HEK293T (cell line): Measurements from ENCODE around the gene IL13RA2.

Experiments used
- LEF1 ChIP-seq: fragments of 450-650 bp; IDR thresholded peaks from 2 replicates; pipeline ENCODE4 v1.6.1; 2017; ENCODE audit warnings: mild to moderate bottlenecking, borderline replicate concordance
- PKNOX1 ChIP-seq: fragments of 450-650 bp; IDR thresholded peaks from 2 replicates; pipeline ENCODE4 v1.6.1; 2016
- SUZ12 ChIP-seq: fragments of 450-650 bp; IDR thresholded peaks from 2 replicates; pipeline ENCODE4 v1.6.1; 2016; ENCODE audit warnings: mild to moderate bottlenecking
- TARDBP ChIP-seq: fragments of 450-650 bp; IDR thresholded peaks from 2 replicates; pipeline ENCODE4 v1.6.1; 2016

DNA sequence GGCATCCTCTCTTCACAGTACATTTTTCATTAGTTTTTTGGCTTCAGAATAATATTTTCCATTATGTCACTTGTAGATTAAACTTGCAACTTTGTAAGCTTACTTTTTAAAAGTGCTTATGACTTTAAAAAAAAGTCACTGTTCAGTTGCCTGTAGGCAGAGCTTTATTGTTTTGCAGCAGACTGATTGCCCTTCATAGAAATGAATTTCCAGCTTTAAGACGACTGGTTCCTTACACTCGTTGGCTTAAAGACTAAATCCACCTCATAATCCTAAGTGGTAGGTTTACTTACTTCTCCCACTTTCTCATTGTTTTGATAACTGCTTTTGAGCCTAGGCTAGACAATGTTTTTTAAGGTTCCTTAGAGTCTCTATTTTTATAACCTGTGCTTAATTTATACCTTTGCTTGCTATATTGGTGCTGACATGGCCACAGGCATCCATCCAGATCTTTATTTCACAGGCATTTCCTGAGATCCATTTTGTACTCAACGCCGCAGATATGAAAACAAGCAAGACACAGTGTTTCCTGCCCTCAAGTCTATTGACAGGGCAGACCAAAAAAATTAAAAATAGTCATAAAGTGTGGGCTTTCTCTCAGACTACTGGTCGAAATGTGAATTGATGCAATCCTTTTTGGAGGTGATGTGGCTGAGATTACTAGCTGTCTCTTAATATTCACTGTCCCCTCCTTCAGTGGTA, 12.6 kb upstream of the IL13RA2 start:
- TF ChIP-seq PKNOX1 (no peak), LEF1 (no peak), SUZ12 (no peak), TARDBP (no peak)
